ENCODE measurements around the gene IFIT1.
"Not testable (repeated sequence)": the region's sequence is repeated elsewhere in the genome, so short reads cannot be mapped to it uniquely, and the experiment has no call there.

IFIT1 gene

GRCh38 chr10:89407792-89408191, 15.4 kb downstream of the IFIT1 start:
- not testable (repeated sequence) for H3K4me1 ChIP-seq (ENCODE audit: control insufficient read depth, insufficient read depth, low read length); H3K36me3 ChIP-seq (ENCODE audit: control insufficient read depth, insufficient read depth, low read length); H3K27me3 ChIP-seq (ENCODE audit: control insufficient read depth, insufficient read depth, low read length); H3K9ac ChIP-seq (ENCODE audit: low read depth, low read length); H3K9me3 ChIP-seq (ENCODE audit: control insufficient read depth, insufficient read depth, low read length); H3K4me3 ChIP-seq (ENCODE audit: low read depth, low read length)

- not testable (repeated sequence) for H3K9ac ChIP-seq (ENCODE audit: low read depth, low read length); H3K9me3 ChIP-seq (ENCODE audit: control insufficient read depth, insufficient read depth, low read length); H3K36me3 ChIP-seq (ENCODE audit: control insufficient read depth, insufficient read depth, low read length); H3K4me3 ChIP-seq (ENCODE audit: low read depth, low read length); H3K4me1 ChIP-seq (ENCODE audit: control insufficient read depth, insufficient read depth, low read length); H3K27me3 ChIP-seq (ENCODE audit: control insufficient read depth, insufficient read depth, low read length)
These were observed 16.9 kb downstream of the IFIT1 start for GRCh38 chr10:89409282-89409681.

- not testable (repeated sequence) for H3K4me3 ChIP-seq (ENCODE audit: low read depth, low read length); H3K4me1 ChIP-seq (ENCODE audit: control insufficient read depth, insufficient read depth, low read length); H3K36me3 ChIP-seq (ENCODE audit: control insufficient read depth, insufficient read depth, low read length); H3K27me3 ChIP-seq (ENCODE audit: control insufficient read depth, insufficient read depth, low read length); H3K9ac ChIP-seq (ENCODE audit: low read depth, low read length); H3K9me3 ChIP-seq (ENCODE audit: control insufficient read depth, insufficient read depth, low read length)
These were observed 18.1 kb downstream of the IFIT1 start for GRCh38 chr10:89410551-89410950.

- H3K4me3 ChIP-seq (ENCODE audit: low read depth, low read length); H3K4me1 ChIP-seq (ENCODE audit: control insufficient read depth, insufficient read depth, low read length); H3K9ac ChIP-seq (ENCODE audit: low read depth, low read length); H3K36me3 ChIP-seq (ENCODE audit: control insufficient read depth, insufficient read depth, low read length); H3K9me3 ChIP-seq (ENCODE audit: control insufficient read depth, insufficient read depth, low read length): not testable (repeated sequence)
- H3K27me3 ChIP-seq (ENCODE audit: control insufficient read depth, insufficient read depth, low read length): peaks cover 10% of the 10 kb centered on the region
These were observed 18.7 kb downstream of the IFIT1 start for GRCh38 chr10:89411135-89411534.

- not testable (repeated sequence) for H3K36me3 ChIP-seq (ENCODE audit: control insufficient read depth, insufficient read depth, low read length); H3K9ac ChIP-seq (ENCODE audit: low read depth, low read length); H3K4me1 ChIP-seq (ENCODE audit: control insufficient read depth, insufficient read depth, low read length); H3K4me3 ChIP-seq (ENCODE audit: low read depth, low read length); H3K9me3 ChIP-seq (ENCODE audit: control insufficient read depth, insufficient read depth, low read length)
- peaks cover 16% of the 10 kb centered on the region for H3K27me3 ChIP-seq (ENCODE audit: control insufficient read depth, insufficient read depth, low read length)
These were observed 19.9 kb downstream of the IFIT1 start for GRCh38 chr10:89412276-89412675.

GRCh38 chr10:89413398-89413912, 21.0 kb downstream of the IFIT1 start:
- Histone ChIP-seq H3K9ac (ENCODE audit: low read depth, low read length) (no peak overlapping the region), H3K4me3 (ENCODE audit: low read depth, low read length) (no peak overlapping the region), H3K4me1 (ENCODE audit: control insufficient read depth, insufficient read depth, low read length) (peaks cover 10% of the 10 kb centered on the region), H3K36me3 (ENCODE audit: control insufficient read depth, insufficient read depth, low read length) (no peaks in the 10 kb centered on the region), H3K27me3 (ENCODE audit: control insufficient read depth, insufficient read depth, low read length) (peaks cover 16% of the 10 kb centered on the region), H3K9me3 (ENCODE audit: control insufficient read depth, insufficient read depth, low read length) (no peaks in the 10 kb centered on the region)

- H3K9me3 ChIP-seq (ENCODE audit: control insufficient read depth, insufficient read depth, low read length): no peaks in the 10 kb centered on the region
- H3K27me3 ChIP-seq (ENCODE audit: control insufficient read depth, insufficient read depth, low read length): peaks cover 16% of the 10 kb centered on the region
- H3K36me3 ChIP-seq (ENCODE audit: control insufficient read depth, insufficient read depth, low read length): no peaks in the 10 kb centered on the region
- H3K4me3 ChIP-seq (ENCODE audit: low read depth, low read length): peak within 1 kb of the TSS; percentile 68
- H3K4me1 ChIP-seq (ENCODE audit: control insufficient read depth, insufficient read depth, low read length): peaks cover 15% of the 10 kb centered on the region
- H3K9ac ChIP-seq (ENCODE audit: low read depth, low read length): no peak within 1 kb of the TSS
These were observed 21.9 kb downstream of the IFIT1 start, which contains the start of gene IFIT5 for GRCh38 chr10:89414146-89414878. Gene IFIT5 (plus strand): TSS chr10:89414568. CDS start chr10:89414799, 231 bp downstream.

GRCh38 chr10:89414879-89415821, 22.7 kb downstream of the IFIT1 start:
- Histone ChIP-seq H3K9me3 (ENCODE audit: control insufficient read depth, insufficient read depth, low read length) (no peaks in the 10 kb centered on the region), H3K9ac (ENCODE audit: low read depth, low read length) (no peak overlapping the region), H3K4me1 (ENCODE audit: control insufficient read depth, insufficient read depth, low read length) (peaks cover 15% of the 10 kb centered on the region), H3K4me3 (ENCODE audit: low read depth, low read length) (peak overlapping the region; percentile 68), H3K36me3 (ENCODE audit: control insufficient read depth, insufficient read depth, low read length) (no peaks in the 10 kb centered on the region), H3K27me3 (ENCODE audit: control insufficient read depth, insufficient read depth, low read length) (peaks cover 16% of the 10 kb centered on the region)

GRCh38 chr10:89416465-89416864, 24.0 kb downstream of the IFIT1 start:
- Histone ChIP-seq H3K27me3 (ENCODE audit: control insufficient read depth, insufficient read depth, low read length) (peaks cover 16% of the 10 kb centered on the region), H3K4me1 (ENCODE audit: control insufficient read depth, insufficient read depth, low read length) (peaks cover 15% of the 10 kb centered on the region), H3K36me3 (ENCODE audit: control insufficient read depth, insufficient read depth, low read length) (no peaks in the 10 kb centered on the region), H3K4me3 (ENCODE audit: low read depth, low read length) (no peak overlapping the region), H3K9ac (ENCODE audit: low read depth, low read length) (no peak overlapping the region), H3K9me3 (ENCODE audit: control insufficient read depth, insufficient read depth, low read length) (no peaks in the 10 kb centered on the region)

GRCh38 chr10:89419548-89419947, 27.1 kb downstream of the IFIT1 start:
- Histone ChIP-seq H3K4me1 (ENCODE audit: control insufficient read depth, insufficient read depth, low read length) (peaks cover 15% of the 10 kb centered on the region), H3K9ac (ENCODE audit: low read depth, low read length) (no peak overlapping the region), H3K9me3 (ENCODE audit: control insufficient read depth, insufficient read depth, low read length) (no peaks in the 10 kb centered on the region), H3K27me3 (ENCODE audit: control insufficient read depth, insufficient read depth, low read length) (peaks cover 16% of the 10 kb centered on the region), H3K4me3 (ENCODE audit: low read depth, low read length) (no peak overlapping the region), H3K36me3 (ENCODE audit: control insufficient read depth, insufficient read depth, low read length) (no peaks in the 10 kb centered on the region)

- Histone ChIP-seq H3K27me3 (ENCODE audit: control insufficient read depth, insufficient read depth, low read length) (peaks cover 7% of the 10 kb centered on the region), H3K36me3 (ENCODE audit: control insufficient read depth, insufficient read depth, low read length) (no peaks in the 10 kb centered on the region), H3K9ac (ENCODE audit: low read depth, low read length) (no peak overlapping the region), H3K4me1 (ENCODE audit: control insufficient read depth, insufficient read depth, low read length) (peaks cover 10% of the 10 kb centered on the region), H3K4me3 (ENCODE audit: low read depth, low read length) (no peak overlapping the region), H3K9me3 (ENCODE audit: control insufficient read depth, insufficient read depth, low read length) (no peaks in the 10 kb centered on the region)
These were observed 28.6 kb downstream of the IFIT1 start for GRCh38 chr10:89421018-89421476.
